Stomach (tissue), 4 donors: ENCODE measurements around the gene RMND5A.

Source experiments
- CTCF ChIP-seq, 7 experiments: fragments of 450-650 bp in 4 of 7; fragments of 200-600 bp in 3 of 7; sonication (generic) in 3 of 7; IDR thresholded peaks; one replicate each; pipeline ENCODE4 v1.5.1; 2016 to 2019; ENCODE audit warnings: antibody characterized with exemption in 7 of 7, control low read depth in 2 of 7, mild to moderate bottlenecking in 1 of 7
- POLR2A ChIP-seq, 4 donors: fragments of 450-650 bp; IDR thresholded peaks; one replicate each; pipeline ENCODE4 v1.6.1; 2016; ENCODE audit warnings: antibody characterized with exemption in 4 of 4, control low read depth in 2 of 4, mild to moderate bottlenecking in 1 of 4, moderate library complexity in 1 of 4

DNA sequence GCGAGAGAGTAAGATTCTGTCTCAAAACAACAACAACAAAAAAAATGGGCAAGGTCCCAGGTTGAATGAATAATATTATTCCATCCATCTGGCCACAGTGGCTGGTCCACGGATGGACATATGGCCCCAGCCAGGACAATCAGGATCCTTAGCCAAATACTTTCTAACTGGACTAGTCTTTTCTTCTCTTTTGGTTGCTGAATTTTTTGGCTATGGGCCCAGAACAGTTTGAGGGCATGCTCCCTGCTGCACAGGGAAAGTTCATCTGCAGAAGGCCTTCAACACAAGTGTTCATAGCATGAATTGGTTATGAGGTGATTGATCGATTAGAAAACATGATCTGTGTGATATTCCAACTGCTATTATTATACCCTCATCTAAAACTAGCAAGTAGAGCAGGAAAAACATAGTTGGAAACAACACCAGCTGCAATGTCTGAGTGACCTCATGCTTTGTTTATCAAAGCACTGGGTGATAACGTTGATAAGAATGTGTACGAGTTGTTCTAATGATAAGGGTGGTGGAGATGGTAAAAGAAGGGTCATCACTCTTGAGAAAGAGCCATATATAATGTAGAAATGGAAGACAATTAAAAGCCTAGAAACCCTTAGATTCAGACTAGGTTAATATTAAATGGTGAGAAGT is 48.6 kb upstream of the RMND5A start:
- TF ChIP-seq CTCF (IDR thresholded peaks at IDR 0.05) = no peak
- no peak for TF ChIP-seq POLR2A (IDR thresholded peaks at IDR 0.05)
